Endothelial cell of umbilical vein (primary cell): Measurements from ENCODE around the gene ELOA. TPM values are rescaled to one million over a fixed set of nuclear protein-coding genes. Genes with fewer than 3 reads are reported as not detected.

Experiments used
- BruUV-seq: library from RNA; stranded (reverse); fragments of 400-500 nt; replicated peaks from 2 replicates; lab custom pipeline; 2021; lab: Mats Ljungman, UMichigan
- CTCF ChIA-PET: fragments of 300-600, 350-600 bp; sonication (Branson Sonifier 250); formaldehyde crosslinking; loops from one replicate; lab custom pipeline; 2021; ENCODE audit warnings: antibody characterized with exemption, inconsistent platforms; lab: Charles Lee
- POLR2A ChIA-PET: fragments of 300-600, 350-600 bp; sonication (Branson Sonifier 250); formaldehyde crosslinking; loops from one replicate; lab custom pipeline; 2021; ENCODE audit warnings: antibody characterized with exemption, inconsistent platforms; lab: Charles Lee
- DNase-seq: peaks from one replicate; pipeline ENCODE4 v3.0.0-alpha.2; 2011; ENCODE audit warnings: low read depth, low spot score
- FAIRE-seq: peaks from 2 replicates; lab custom pipeline; 2011; peaks lifted over from hg19 to GRCh38; lab: Jason Lieb, UNC
- H2AFZ ChIP-seq: 2 replicates; pipeline ENCODE4 v1.6.0; 2012; ENCODE audit warnings: low read depth, low read length, control low read depth, inconsistent platforms
- H3K27ac ChIP-seq: 2 replicates; pipeline ENCODE4 v1.5.1; 2011; ENCODE audit warnings: low read depth, mild to moderate bottlenecking, control low read depth, low read length, moderate library complexity; ENCODE audit not compliant: insufficient read depth
- H3K27me3 ChIP-seq, 2 experiments: 2 replicates each; pipeline versions ENCODE4 v1.6.0 to v1.6.1; 2011; ENCODE audit warnings: low read length in 2 of 2, mixed read lengths in 1 of 2; ENCODE audit not compliant: control insufficient read depth in 2 of 2, insufficient read depth in 2 of 2
- H3K36me3 ChIP-seq, 2 experiments: 2 replicates in 1 of 2; 3 replicates in 1 of 2; pipeline ENCODE4 v1.5.1; 2011; ENCODE audit warnings: low read length in 2 of 2, mild to moderate bottlenecking in 1 of 2, moderate library complexity in 1 of 2; ENCODE audit not compliant: control insufficient read depth in 2 of 2, insufficient read depth in 2 of 2; ENCODE audit errors: extremely low read depth in 1 of 2
- H3K4me1 ChIP-seq: 3 replicates; pipeline ENCODE4 v1.5.1; 2011; ENCODE audit warnings: mild to moderate bottlenecking, low read length; ENCODE audit not compliant: control insufficient read depth, insufficient read depth; ENCODE audit errors: extremely low read depth
- H3K4me2 ChIP-seq: 2 replicates; pipeline ENCODE4 v1.6.1; 2011; ENCODE audit warnings: low read length, control low read depth, mixed read lengths; ENCODE audit not compliant: insufficient read depth
- H3K4me3 ChIP-seq, 3 experiments: fragments of 200-600 bp in 1 of 3; sonication (generic), shearing (Covaris generic) in 1 of 3; replicated peaks in 1 of 3; 2 replicates each; pipeline ENCODE4 v1.5.1; 2011 to 2016; ENCODE audit warnings: control low read depth in 3 of 3, low read length in 3 of 3, mild to moderate bottlenecking in 2 of 3, inconsistent platforms in 1 of 3, low read depth in 1 of 3, moderate library complexity in 1 of 3; ENCODE audit not compliant: insufficient read depth in 1 of 3
- H3K79me2 ChIP-seq: 2 replicates; pipeline ENCODE4 v1.6.0; 2012; ENCODE audit warnings: low read length, inconsistent platforms; ENCODE audit not compliant: control insufficient read depth, insufficient read depth
- H3K9ac ChIP-seq: replicated peaks from 2 replicates; pipeline ENCODE3; 2011; ENCODE audit warnings: low read length, control low read depth; ENCODE audit not compliant: insufficient read depth; ENCODE audit errors: extremely low read depth
- H3K9me1 ChIP-seq: replicated peaks from 3 replicates; pipeline ENCODE4 v1.6.0; 2011; ENCODE audit warnings: mild to moderate bottlenecking, low read length; ENCODE audit not compliant: control insufficient read depth, insufficient read depth; ENCODE audit errors: extremely low read depth
- H3K9me3 ChIP-seq: replicated peaks from 2 replicates; pipeline ENCODE4 v1.5.1; 2012; ENCODE audit warnings: low read length, inconsistent platforms; ENCODE audit not compliant: control insufficient read depth, insufficient read depth
- H4K20me1 ChIP-seq: replicated peaks from 2 replicates; pipeline ENCODE3; 2011; ENCODE audit warnings: mild to moderate bottlenecking, low read length; ENCODE audit not compliant: control insufficient read depth, insufficient read depth; ENCODE audit errors: extremely low read depth
- EZH2 ChIP-seq: IDR thresholded peaks from 2 replicates; pipeline ENCODE4 v1.6.1; 2012; ENCODE audit warnings: borderline replicate concordance, low read depth, mild to moderate bottlenecking, moderate library complexity, low read length, inconsistent platforms; ENCODE audit not compliant: severe bottlenecking
- FOS ChIP-seq: IDR thresholded peaks from 2 replicates; pipeline ENCODE4 v1.6.1; 2011; ENCODE audit warnings: mild to moderate bottlenecking, low read length, moderate library complexity, borderline replicate concordance; ENCODE audit not compliant: insufficient read depth
- GATA2 ChIP-seq: IDR thresholded peaks from 2 replicates; pipeline ENCODE4 v1.7.0; 2011; ENCODE audit warnings: low read depth, mild to moderate bottlenecking, moderate library complexity, mixed read lengths, low read length; ENCODE audit not compliant: insufficient read length, insufficient read depth
- JUN ChIP-seq: IDR thresholded peaks from 2 replicates; pipeline ENCODE4 v1.6.1; 2011; ENCODE audit warnings: borderline replicate concordance, low read depth; ENCODE audit not compliant: insufficient read length, insufficient read depth
- MYC ChIP-seq: IDR thresholded peaks from one replicate; pipeline ENCODE4 v1.6.1; 2011; ENCODE audit warnings: mild to moderate bottlenecking, low read depth, low read length
- POLR2A ChIP-seq: IDR thresholded peaks from 2 replicates; pipeline ENCODE4 v1.6.1; 2012; ENCODE audit warnings: low read depth, mild to moderate bottlenecking, control low read depth, low read length
- POLR2AphosphoS5 ChIP-seq: IDR thresholded peaks from 2 replicates; pipeline ENCODE4 v1.6.1; 2012; ENCODE audit warnings: low read depth, mild to moderate bottlenecking, control low read depth, low read length, moderate library complexity; ENCODE audit not compliant: insufficient read depth
- dilution Hi-C: fragments of 300-500 bp; cut with MboI; formaldehyde crosslinking; loops from one replicate; pipeline ENCODE4 v1.15.0; 2019; ENCODE audit warnings: low sequenced_read_pairs; ENCODE audit not compliant: extremely low pct_ligation_motif_present
- intact Hi-C: fragments of 100-400 bp; cut with micrococcal nuclease; formaldehyde crosslinking; loops from one replicate; pipeline ENCODE4 v1.10.0; 2022
- polyA plus RNA-seq, 4 experiments: library from polyadenylated mRNA; depleted of rRNA in 3 of 4; stranded (reverse) in 3 of 4; unstranded in 1 of 4; fragments of >200 nt; gene quantifications; 2 replicates each; pipeline versions ENCODE4 v1.2.1 to v1.2.3, GENCODE V29; 2011 to 2012; ENCODE audit warnings: missing spikeins in 1 of 4
- total RNA-seq: library from RNA; stranded (reverse); gene quantifications from 2 replicates; pipeline ENCODE4 v1.2.3, GENCODE V29; 2021
- TF ChIP-seq, protein P1 (sequence below): IDR thresholded peaks from 2 replicates; pipeline ENCODE4 v1.6.1; 2011; ENCODE audit not compliant: insufficient read depth, insufficient read length
- TF ChIP-seq, protein P2 (sequence below), 2 donors: IDR thresholded peaks; 1 replicate in 1 of 2; 2 replicates in 1 of 2; pipeline ENCODE4 v1.5.1; 2011; ENCODE audit warnings: low read length in 2 of 2, mild to moderate bottlenecking in 2 of 2, moderate library complexity in 2 of 2, control low read depth in 1 of 2, inconsistent platforms in 1 of 2, low read depth in 1 of 2; ENCODE audit not compliant: insufficient read depth in 1 of 2; ENCODE audit errors: extremely low read depth in 1 of 2

The ELOA gene
- total and polyA plus RNA-seq, 2 donors (not counting 3 experiments of a cell fraction or from before 2014, with no cell fraction given), result 11.9 to 42.6 TPM

DNA sequence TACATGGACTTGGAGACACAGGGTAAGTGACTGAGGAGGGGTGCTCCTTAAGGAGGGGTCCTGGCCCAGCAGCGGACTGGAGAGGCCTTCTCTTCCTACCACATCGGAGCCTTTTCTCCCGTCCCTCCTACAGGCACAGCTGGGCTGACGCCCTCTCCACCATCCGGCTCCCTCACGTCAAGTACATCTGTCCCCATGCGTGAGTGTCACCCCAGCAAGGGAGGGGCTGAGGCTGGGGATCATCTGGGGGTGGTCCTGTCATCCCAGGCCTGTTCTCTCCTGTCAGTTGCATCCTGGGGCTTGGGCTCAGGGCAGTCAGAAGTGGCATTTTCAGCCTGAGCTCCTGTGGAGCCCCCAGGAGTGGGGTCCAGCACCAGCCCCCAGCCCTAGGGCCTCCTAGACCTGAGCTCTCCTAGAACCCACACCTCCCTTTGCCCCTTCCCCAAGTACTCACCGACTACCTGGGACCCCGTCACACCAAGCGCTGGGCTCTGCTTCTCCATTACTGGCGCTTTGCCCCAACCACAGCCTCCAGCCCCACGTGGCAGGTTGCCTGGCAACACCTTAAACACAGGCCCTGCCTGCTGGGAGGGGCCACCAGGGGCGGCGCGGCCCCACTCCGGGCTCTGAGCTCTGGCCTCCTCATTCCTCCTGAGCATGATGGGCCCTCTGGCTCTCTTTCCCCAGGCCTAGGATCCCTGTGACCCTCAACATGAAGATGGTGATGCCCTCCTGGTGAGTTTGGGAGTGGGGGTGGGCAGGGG, 49.9 kb downstream of the ELOA start:
- Histone ChIP-seq H3K36me3 (peaks cover 0 to 37% of the 10 kb centered on the region in 2 experiments), H3K4me3 (no peak overlapping the region), H3K4me2 (no peak overlapping the region), H3K9ac (no peak overlapping the region), H4K20me1 (no peaks in the 10 kb centered on the region), H3K4me1 (peaks cover 22% of the 10 kb centered on the region), H3K9me3 (no peaks in the 10 kb centered on the region), H3K27me3 (no peaks in the 10 kb centered on the region), H3K27ac (no peak overlapping the region), H3K9me1 (no peaks in the 10 kb centered on the region), H3K79me2 (peaks cover 24% of the 10 kb centered on the region), H2AFZ (no peak overlapping the region)
- ChIA-PET POLR2A (no interaction called here), CTCF (interaction anchor here (1.7 kb wide), 1 partner anchor 22 kb away, joined by 5 read pairs; no protein-coding TSS in a partner anchor)
- no peak for DNase-seq
- intact Hi-C loops (no loop called here), dilution Hi-C loops (no loop called here)
- no TSS peak for BruUV-seq
- no peak for FAIRE-seq
- TF ChIP-seq POLR2A (no peak), FOS (no peak), POLR2AphosphoS5 (no peak), GATA2 (no peak), MYC (no peak), JUN (no peak), EZH2 (no peak)
- TF ChIP-seq, protein P1, sequence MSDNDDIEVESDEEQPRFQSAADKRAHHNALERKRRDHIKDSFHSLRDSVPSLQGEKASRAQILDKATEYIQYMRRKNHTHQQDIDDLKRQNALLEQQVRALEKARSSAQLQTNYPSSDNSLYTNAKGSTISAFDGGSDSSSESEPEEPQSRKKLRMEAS, result no peak
- TF ChIP-seq, protein P2, sequence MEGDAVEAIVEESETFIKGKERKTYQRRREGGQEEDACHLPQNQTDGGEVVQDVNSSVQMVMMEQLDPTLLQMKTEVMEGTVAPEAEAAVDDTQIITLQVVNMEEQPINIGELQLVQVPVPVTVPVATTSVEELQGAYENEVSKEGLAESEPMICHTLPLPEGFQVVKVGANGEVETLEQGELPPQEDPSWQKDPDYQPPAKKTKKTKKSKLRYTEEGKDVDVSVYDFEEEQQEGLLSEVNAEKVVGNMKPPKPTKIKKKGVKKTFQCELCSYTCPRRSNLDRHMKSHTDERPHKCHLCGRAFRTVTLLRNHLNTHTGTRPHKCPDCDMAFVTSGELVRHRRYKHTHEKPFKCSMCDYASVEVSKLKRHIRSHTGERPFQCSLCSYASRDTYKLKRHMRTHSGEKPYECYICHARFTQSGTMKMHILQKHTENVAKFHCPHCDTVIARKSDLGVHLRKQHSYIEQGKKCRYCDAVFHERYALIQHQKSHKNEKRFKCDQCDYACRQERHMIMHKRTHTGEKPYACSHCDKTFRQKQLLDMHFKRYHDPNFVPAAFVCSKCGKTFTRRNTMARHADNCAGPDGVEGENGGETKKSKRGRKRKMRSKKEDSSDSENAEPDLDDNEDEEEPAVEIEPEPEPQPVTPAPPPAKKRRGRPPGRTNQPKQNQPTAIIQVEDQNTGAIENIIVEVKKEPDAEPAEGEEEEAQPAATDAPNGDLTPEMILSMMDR (IDR thresholded peaks at IDR 0.05; ENCODE audit: extremely low read depth in 1 of 2, insufficient read depth in 1 of 2, low read depth in 1 of 2, low read length in 2 of 2), result no peak
